ENCODE data around the gene ABITRAM.

ABITRAM gene

GRCh38 chr9:108933718-108934322, 380 bp upstream of the ABITRAM start, which contains the start of gene ELP1:
Gene ELP1, minus strand, starts transcription at chr9:108934124. Its CDS starts 2,978 bp downstream, at chr9:108931146.
- TF ChIP-seq CTCF (IDR thresholded peaks at IDR 0.05; ENCODE audit: low read depth, low read length) (peak; percentile 33), EZH2phosphoT487 (IDR thresholded peaks at IDR 0.05; ENCODE audit: low read depth) (no peak)
- Histone ChIP-seq H3K4me3 (ENCODE audit: low read length) (peak within 1 kb of the TSS; percentile 99), H3K79me2 (ENCODE audit: low read length) (peaks cover 26% of the 10 kb centered on the region), H3K9ac (ENCODE audit: low read length) (peak within 1 kb of the TSS; percentile 83), H3K36me3 (replicated peaks; ENCODE audit: low read depth, low read length) (peaks cover 8% of the 10 kb centered on the region), H3K4me1 (ENCODE audit: low read length) (peaks cover 13% of the 10 kb centered on the region), H4K20me1 (ENCODE audit: insufficient read depth, low read length) (no peaks in the 10 kb centered on the region), H3K9me3 (ENCODE audit: insufficient read depth, low read length) (no peaks in the 10 kb centered on the region), H2AFZ (ENCODE audit: low read depth, low read length) (peak within 1 kb of the TSS; percentile 99), H3K27me3 (ENCODE audit: low read depth, low read length) (no peaks in the 10 kb centered on the region), H3K27ac (ENCODE audit: low read length) (peak within 1 kb of the TSS; percentile 39), H3K4me2 (ENCODE audit: low read length) (peak within 1 kb of the TSS; percentile 95)

- H4K20me1 ChIP-seq (ENCODE audit: insufficient read depth, low read length) = no peaks in the 10 kb centered on the region
- peaks cover 10% of the 10 kb centered on the region for H3K4me1 ChIP-seq (ENCODE audit: low read length)
- H3K79me2 ChIP-seq (ENCODE audit: low read length) = peaks cover 11% of the 10 kb centered on the region
- H3K4me2 ChIP-seq (ENCODE audit: low read length) = no peak overlapping the region
- no peak for TF ChIP-seq CTCF (IDR thresholded peaks at IDR 0.05; ENCODE audit: low read depth, low read length)
- TF ChIP-seq EZH2phosphoT487 (IDR thresholded peaks at IDR 0.05; ENCODE audit: low read depth) = no peak
- peaks cover 14% of the 10 kb centered on the region for H3K36me3 ChIP-seq (replicated peaks; ENCODE audit: low read depth, low read length)
- no peaks in the 10 kb centered on the region for H3K27me3 ChIP-seq (ENCODE audit: low read depth, low read length)
- no peak overlapping the region for H2AFZ ChIP-seq (ENCODE audit: low read depth, low read length)
- H3K27ac ChIP-seq (ENCODE audit: low read length) = no peak overlapping the region
- no peak overlapping the region for H3K9ac ChIP-seq (ENCODE audit: low read length)
- no peaks in the 10 kb centered on the region for H3K9me3 ChIP-seq (ENCODE audit: insufficient read depth, low read length)
- H3K4me3 ChIP-seq (ENCODE audit: low read length) = no peak overlapping the region
Measured at GRCh38 chr9:108937561-108938305, 3.5 kb downstream of the ABITRAM start.

- H3K4me3 ChIP-seq (ENCODE audit: low read length) = no peak overlapping the region
- H3K36me3 ChIP-seq (replicated peaks; ENCODE audit: low read depth, low read length) = peaks cover 14% of the 10 kb centered on the region
- H3K4me1 ChIP-seq (ENCODE audit: low read length) = peaks cover 6% of the 10 kb centered on the region
- no peaks in the 10 kb centered on the region for H3K27me3 ChIP-seq (ENCODE audit: low read depth, low read length)
- no peak overlapping the region for H3K27ac ChIP-seq (ENCODE audit: low read length)
- H3K4me2 ChIP-seq (ENCODE audit: low read length) = no peak overlapping the region
- no peaks in the 10 kb centered on the region for H4K20me1 ChIP-seq (ENCODE audit: insufficient read depth, low read length)
- no peak overlapping the region for H3K9ac ChIP-seq (ENCODE audit: low read length)
- TF ChIP-seq EZH2phosphoT487 (IDR thresholded peaks at IDR 0.05; ENCODE audit: low read depth) = no peak
- no peaks in the 10 kb centered on the region for H3K79me2 ChIP-seq (ENCODE audit: low read length)
- H2AFZ ChIP-seq (ENCODE audit: low read depth, low read length) = no peak overlapping the region
- H3K9me3 ChIP-seq (ENCODE audit: insufficient read depth, low read length) = no peaks in the 10 kb centered on the region
Measured at GRCh38 chr9:108939975-108940374, 5.8 kb downstream of the ABITRAM start.

- Histone ChIP-seq H2AFZ (ENCODE audit: low read depth, low read length) (no peak overlapping the region), H3K4me3 (ENCODE audit: low read length) (no peak overlapping the region), H3K9me3 (ENCODE audit: insufficient read depth, low read length) (no peaks in the 10 kb centered on the region), H4K20me1 (ENCODE audit: insufficient read depth, low read length) (no peaks in the 10 kb centered on the region), H3K27ac (ENCODE audit: low read length) (no peak overlapping the region), H3K36me3 (replicated peaks; ENCODE audit: low read depth, low read length) (no peaks in the 10 kb centered on the region), H3K4me2 (ENCODE audit: low read length) (no peak overlapping the region), H3K4me1 (ENCODE audit: low read length) (no peaks in the 10 kb centered on the region), H3K9ac (ENCODE audit: low read length) (no peak overlapping the region), H3K79me2 (ENCODE audit: low read length) (no peaks in the 10 kb centered on the region), H3K27me3 (ENCODE audit: low read depth, low read length) (no peaks in the 10 kb centered on the region)
- TF ChIP-seq CTCF (IDR thresholded peaks at IDR 0.05; ENCODE audit: low read depth, low read length) = no peak
- TF ChIP-seq EZH2phosphoT487 (IDR thresholded peaks at IDR 0.05; ENCODE audit: low read depth) = no peak
Measured at GRCh38 chr9:108950168-108950567, 16.0 kb downstream of the ABITRAM start.
